Hepatocyte (in vitro differentiated cells): ENCODE data around the gene PROK2. TPM values are rescaled to one million over a fixed set of nuclear protein-coding genes. Genes with fewer than 3 reads are reported as not detected.

Source experiments
- DNase-seq: peaks from one replicate; pipeline ENCODE4 v3.0.0-alpha.2; 2016; ENCODE audit warnings: low spot score
- H2AFZ ChIP-seq: fragments of 200-600 bp; sonication (generic); 2 replicates; pipeline ENCODE4 v1.6.0; 2016; ENCODE audit warnings: antibody characterized with exemption, mild to moderate bottlenecking
- H3K27ac ChIP-seq: fragments of 200-600 bp; sonication (generic); 2 replicates; pipeline ENCODE4 v1.5.1; 2016; ENCODE audit warnings: mild to moderate bottlenecking
- H3K27me3 ChIP-seq: fragments of 200-600 bp; sonication (generic); 2 replicates; pipeline ENCODE4 v1.6.1; 2016
- H3K36me3 ChIP-seq: fragments of 200-600 bp; sonication (generic); replicated peaks from 2 replicates; pipeline ENCODE4 v1.5.1; 2016; ENCODE audit warnings: low read depth; ENCODE audit not compliant: insufficient read depth
- H3K4me1 ChIP-seq: fragments of 200-600 bp; sonication (generic); 2 replicates; pipeline ENCODE4 v1.5.1; 2016; ENCODE audit warnings: mild to moderate bottlenecking, moderate library complexity; ENCODE audit not compliant: insufficient read depth
- H3K4me2 ChIP-seq: fragments of 200-600 bp; sonication (generic); 2 replicates; pipeline ENCODE4 v1.6.0; 2016
- H3K4me3 ChIP-seq: fragments of 200-600 bp; sonication (generic); 2 replicates; pipeline ENCODE4 v1.5.1; 2016; ENCODE audit warnings: mild to moderate bottlenecking
- H3K79me2 ChIP-seq: fragments of 200-600 bp; sonication (generic); 2 replicates; pipeline ENCODE4 v1.6.0; 2017; ENCODE audit warnings: mild to moderate bottlenecking
- H3K9me2 ChIP-seq: fragments of 200-600 bp; sonication (generic); replicated peaks from 2 replicates; pipeline ENCODE4 v1.6.0; 2017; ENCODE audit warnings: mild to moderate bottlenecking; ENCODE audit not compliant: insufficient read depth
- H3K9me3 ChIP-seq: fragments of 200-600 bp; sonication (generic); 2 replicates; pipeline ENCODE4 v1.5.1; 2016; ENCODE audit warnings: low read depth, mild to moderate bottlenecking
- H4K20me1 ChIP-seq: fragments of 200-600 bp; sonication (generic); 2 replicates; pipeline ENCODE4 v1.6.0; 2016; ENCODE audit warnings: mild to moderate bottlenecking; ENCODE audit not compliant: insufficient read depth, poor library complexity, severe bottlenecking
- EZH2 ChIP-seq: fragments of 200-600 bp; sonication (generic); IDR thresholded peaks from 2 replicates; pipeline ENCODE4 v1.6.1; 2016; ENCODE audit warnings: antibody characterized with exemption, mild to moderate bottlenecking, borderline replicate concordance
- EZH2phosphoT487 ChIP-seq: fragments of 200-600 bp; sonication (generic); IDR thresholded peaks from one replicate; pipeline ENCODE4 v1.6.1; 2018; ENCODE audit warnings: antibody characterized with exemption, mild to moderate bottlenecking, low read depth, moderate library complexity; ENCODE audit not compliant: unreplicated experiment, severe bottlenecking
- WGBS: methylation state at CpG from one replicate; pipeline ENCODE4 v1.1.6; 2016; ENCODE audit warnings: low lambda C conversion rate; ENCODE audit errors: missing lambda C conversion rate; 5-methylcytosine and 5-hydroxymethylcytosine counted together
- polyA plus RNA-seq: library from polyadenylated mRNA; unstranded; fragments of >200 nt; fragmentation: Nextera tagmentation; extraction: Ambion mirVana; gene quantifications from 2 replicates; pipeline ENCODE4 v1.2.1, GENCODE V29; 2016
- total RNA-seq: library from RNA; depleted of rRNA; stranded (reverse); fragments of >200 nt; gene quantifications from 2 replicates; pipeline ENCODE4 v1.2.3, GENCODE V29; 2014
- TF ChIP-seq, protein P1 (sequence below): fragments of 200-600 bp; sonication (generic); IDR thresholded peaks from 2 replicates; pipeline ENCODE4 v1.5.1; 2016; ENCODE audit warnings: antibody characterized with exemption, mild to moderate bottlenecking; ENCODE audit not compliant: poor library complexity

PROK2 gene, protein sequence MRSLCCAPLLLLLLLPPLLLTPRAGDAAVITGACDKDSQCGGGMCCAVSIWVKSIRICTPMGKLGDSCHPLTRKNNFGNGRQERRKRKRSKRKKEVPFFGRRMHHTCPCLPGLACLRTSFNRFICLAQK
- total RNA-seq: not detected in 2 replicates
- 0.29 TPM in 1 of 2 replicates, not detected in the other for polyA plus RNA-seq

DNA sequence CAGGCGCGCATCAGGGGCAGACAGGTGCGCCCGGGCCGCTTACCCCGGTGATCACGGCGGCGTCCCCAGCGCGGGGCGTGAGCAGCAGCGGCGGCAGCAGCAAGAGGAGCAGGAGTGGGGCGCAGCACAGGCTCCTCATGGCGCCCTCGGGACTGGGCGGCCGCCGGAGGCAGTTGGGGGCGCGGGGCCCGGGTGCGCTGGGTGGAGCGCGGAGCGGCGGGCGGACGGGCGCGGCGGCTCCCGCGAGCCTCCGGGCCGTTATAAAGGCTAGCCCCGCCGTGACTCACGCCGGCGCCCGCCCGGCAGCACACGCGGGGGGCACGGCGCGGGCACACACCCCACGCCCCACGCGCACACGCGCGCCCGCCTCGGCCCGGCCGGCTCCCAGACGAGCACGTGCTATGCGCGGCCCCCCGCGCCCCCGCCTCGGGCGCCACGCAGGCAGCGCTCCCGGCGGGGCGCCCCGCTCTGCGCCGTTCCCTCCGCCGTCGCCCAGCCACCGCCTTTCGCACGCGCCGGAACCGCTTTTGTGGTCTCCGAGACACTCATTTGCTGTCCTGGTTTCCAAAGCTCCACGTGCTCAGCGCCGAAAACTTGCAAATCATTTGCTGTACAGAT lies at the start of gene PROK2:
TSS of gene PROK2 (minus strand) at position 235 of the 618 bp plus-strand sequence. CDS start at position 139, 96 bp downstream.
- H3K4me3 ChIP-seq: no peak within 1 kb of the TSS

DNA sequence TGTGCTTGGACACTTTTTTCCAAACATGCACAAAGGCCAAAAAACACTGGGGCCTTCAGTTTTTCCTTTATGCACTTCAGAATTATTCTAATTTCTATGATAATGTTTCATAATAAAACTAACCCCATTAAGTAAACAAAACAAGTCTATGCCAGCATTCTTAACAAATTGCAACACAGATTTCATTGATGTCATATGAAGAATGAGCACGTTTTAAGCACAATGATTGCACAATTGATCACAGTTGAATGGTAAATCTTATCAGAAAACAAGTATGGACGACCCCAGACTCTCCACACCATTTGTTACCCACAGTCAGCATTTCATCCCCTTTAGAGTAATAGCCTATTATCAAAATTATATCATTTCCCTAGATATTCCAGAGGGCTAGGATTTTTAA lies 46.7 kb upstream of the PROK2 start:
- Histone ChIP-seq H3K9me3 (no peaks in the 10 kb centered on the region), H3K4me2 (no peak overlapping the region), H2AFZ (no peak overlapping the region), H3K36me3 (no peaks in the 10 kb centered on the region), H3K27ac (no peak overlapping the region), H4K20me1 (no peaks in the 10 kb centered on the region), H3K27me3 (peaks cover 3% of the 10 kb centered on the region), H3K79me2 (no peaks in the 10 kb centered on the region), H3K4me3 (no peak overlapping the region), H3K4me1 (no peaks in the 10 kb centered on the region), H3K9me2 (no peaks in the 10 kb centered on the region)
- no peak for TF ChIP-seq EZH2
- TF ChIP-seq EZH2phosphoT487: no peak
- TF ChIP-seq, protein P1, sequence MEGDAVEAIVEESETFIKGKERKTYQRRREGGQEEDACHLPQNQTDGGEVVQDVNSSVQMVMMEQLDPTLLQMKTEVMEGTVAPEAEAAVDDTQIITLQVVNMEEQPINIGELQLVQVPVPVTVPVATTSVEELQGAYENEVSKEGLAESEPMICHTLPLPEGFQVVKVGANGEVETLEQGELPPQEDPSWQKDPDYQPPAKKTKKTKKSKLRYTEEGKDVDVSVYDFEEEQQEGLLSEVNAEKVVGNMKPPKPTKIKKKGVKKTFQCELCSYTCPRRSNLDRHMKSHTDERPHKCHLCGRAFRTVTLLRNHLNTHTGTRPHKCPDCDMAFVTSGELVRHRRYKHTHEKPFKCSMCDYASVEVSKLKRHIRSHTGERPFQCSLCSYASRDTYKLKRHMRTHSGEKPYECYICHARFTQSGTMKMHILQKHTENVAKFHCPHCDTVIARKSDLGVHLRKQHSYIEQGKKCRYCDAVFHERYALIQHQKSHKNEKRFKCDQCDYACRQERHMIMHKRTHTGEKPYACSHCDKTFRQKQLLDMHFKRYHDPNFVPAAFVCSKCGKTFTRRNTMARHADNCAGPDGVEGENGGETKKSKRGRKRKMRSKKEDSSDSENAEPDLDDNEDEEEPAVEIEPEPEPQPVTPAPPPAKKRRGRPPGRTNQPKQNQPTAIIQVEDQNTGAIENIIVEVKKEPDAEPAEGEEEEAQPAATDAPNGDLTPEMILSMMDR: no peak
- 72% methylated on average over 2 of the region's 2 CpGs for WGBS
- no peak for DNase-seq

More for the DNA sequence above, at the start of gene PROK2:
- peaks cover 83% of the 10 kb centered on the region for H3K27me3 ChIP-seq
- under 1% methylated on average over 64 of the region's 89 CpGs for WGBS
- H3K4me1 ChIP-seq: peaks cover 6% of the 10 kb centered on the region
- H3K9me3 ChIP-seq: no peaks in the 10 kb centered on the region
- no peak within 1 kb of the TSS for H3K27ac ChIP-seq
- TF ChIP-seq EZH2phosphoT487: no peak
- TF ChIP-seq EZH2: no peak
- TF ChIP-seq, protein P1: no peak
- H3K4me2 ChIP-seq: peak within 1 kb of the TSS; percentile 92
- H3K79me2 ChIP-seq: no peaks in the 10 kb centered on the region
- peak; percentile 33 for DNase-seq
- H3K9me2 ChIP-seq: no peaks in the 10 kb centered on the region
- H2AFZ ChIP-seq: peak within 1 kb of the TSS; percentile 37
- H4K20me1 ChIP-seq: no peaks in the 10 kb centered on the region
- no peaks in the 10 kb centered on the region for H3K36me3 ChIP-seq

DNA sequence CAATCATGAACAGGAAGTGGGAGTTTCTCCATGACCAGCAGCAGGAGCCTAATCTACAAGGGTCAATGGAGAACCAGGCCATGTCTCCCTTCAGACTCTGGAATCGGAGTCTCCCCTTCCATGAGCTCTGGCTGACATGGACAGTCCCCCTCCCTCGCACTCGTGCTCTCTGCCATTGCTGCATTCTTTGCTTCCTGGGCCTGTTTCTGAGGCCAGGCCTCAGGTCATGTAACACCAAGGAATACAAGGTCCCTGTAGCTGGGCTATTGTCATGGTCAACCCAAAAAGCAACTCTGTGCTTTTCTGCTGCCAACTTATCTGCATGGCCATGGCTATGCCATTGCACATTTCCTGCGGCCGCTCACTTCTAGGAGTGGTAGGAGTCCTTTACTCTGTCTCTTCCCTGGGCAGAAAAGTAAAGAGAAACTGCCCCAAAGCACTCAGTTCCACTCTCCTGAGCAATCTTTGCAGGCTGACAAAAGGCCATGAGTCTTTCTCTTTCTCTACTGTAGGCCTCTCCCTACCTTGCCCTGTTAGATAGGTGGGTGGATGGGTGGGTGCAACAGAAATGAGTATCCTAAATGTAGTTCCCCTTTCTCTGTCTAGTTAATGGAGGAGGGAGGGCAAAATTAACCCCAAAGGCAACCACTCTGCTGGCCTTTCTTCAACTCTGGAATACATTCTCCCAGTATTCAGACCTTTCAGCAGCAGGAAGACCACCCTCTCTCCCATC lies 40.8 kb upstream of the PROK2 start:
- WGBS: 95% methylated on average over 5 of the region's 5 CpGs

More for the DNA sequence above, 40.8 kb upstream of the PROK2 start:
- H3K9me3 ChIP-seq: no peaks in the 10 kb centered on the region
- H3K27ac ChIP-seq: no peak overlapping the region
- no peak overlapping the region for H3K4me2 ChIP-seq
- H2AFZ ChIP-seq: no peak overlapping the region
- TF ChIP-seq EZH2 (no peak), EZH2phosphoT487 (no peak)
- TF ChIP-seq, protein P1: no peak
- peaks cover 3% of the 10 kb centered on the region for H3K27me3 ChIP-seq
- no peaks in the 10 kb centered on the region for H3K36me3 ChIP-seq
- no peaks in the 10 kb centered on the region for H3K9me2 ChIP-seq
- H3K4me1 ChIP-seq: no peaks in the 10 kb centered on the region
- H3K79me2 ChIP-seq: no peaks in the 10 kb centered on the region
- no peaks in the 10 kb centered on the region for H4K20me1 ChIP-seq
- H3K4me3 ChIP-seq: no peak overlapping the region
- no peak for DNase-seq
